Activated CD8-positive, alpha-beta memory T cell treated with anti-CD3 and anti-CD28 coated beads, Interleukin-2, amount 50 U/mL, for 1 hour (primary cell): Measurements from ENCODE around the gene KLHL36.
"Not testable (repeated sequence)": the region's sequence is repeated elsewhere in the genome, so short reads cannot be mapped to it uniquely, and the experiment has no call there.

ENCODE experiments used
- DNase-seq: peaks from one replicate; pipeline ENCODE4 v3.0.0-alpha.2; 2020; ENCODE audit errors: extremely low read depth

KLHL36 gene

DNA sequence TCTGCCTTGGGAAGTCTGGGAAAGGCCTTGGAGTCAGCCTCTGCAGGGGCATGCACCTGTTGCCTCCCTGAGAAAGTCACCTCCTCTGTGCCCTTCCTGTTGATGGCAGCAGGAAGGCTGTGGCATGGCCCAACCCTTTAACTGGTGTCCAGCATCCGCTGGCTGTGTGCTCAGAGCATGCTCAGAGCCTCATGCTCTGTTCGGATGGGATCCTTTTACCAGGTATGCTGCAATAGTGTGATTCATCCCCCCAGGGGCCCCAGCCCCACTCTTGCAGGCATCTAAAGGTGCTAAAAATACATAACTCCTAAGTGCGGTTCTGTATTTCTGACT is 24.9 kb downstream of the KLHL36 start:
- no peak for DNase-seq

DNA sequence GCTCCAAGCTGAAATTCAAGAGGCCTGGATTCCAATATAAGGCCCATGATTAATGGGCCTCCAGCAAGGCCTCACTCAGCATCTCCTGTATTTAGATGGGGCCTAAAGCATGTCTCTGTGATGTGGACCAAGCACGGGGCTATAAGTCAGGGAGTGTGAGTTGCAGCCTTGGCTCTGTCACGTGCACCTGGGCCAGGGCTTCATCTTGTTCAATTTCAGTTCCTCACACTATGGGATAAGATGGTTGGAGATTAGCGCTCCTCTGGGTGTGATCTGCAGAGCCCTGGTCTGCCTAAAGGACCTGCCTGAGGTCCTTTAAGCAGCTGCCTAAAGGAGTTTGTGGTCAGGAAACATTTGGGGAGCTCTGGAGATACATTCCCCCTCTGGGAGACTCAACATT is 25.2 kb downstream of the KLHL36 start:
- no peak for DNase-seq

DNA sequence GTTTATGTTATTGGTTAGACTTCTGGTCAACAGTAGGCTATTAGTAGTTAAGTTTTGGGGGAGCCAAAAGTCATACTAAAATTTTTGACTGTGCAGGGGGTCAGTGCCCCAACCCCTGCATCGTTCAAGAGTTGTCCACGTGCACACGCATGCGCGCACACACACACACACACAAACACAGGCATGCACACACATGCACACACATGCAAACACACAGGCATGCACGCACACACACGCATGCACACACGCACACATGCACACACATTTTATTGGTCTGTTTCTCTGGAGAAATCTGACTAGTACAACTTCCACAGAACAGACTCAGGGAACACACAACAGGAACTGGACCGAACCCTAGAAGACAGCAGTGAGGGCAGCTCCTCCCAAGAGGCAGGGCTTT is 27.1 kb downstream of the KLHL36 start:
- no peak for DNase-seq

DNA sequence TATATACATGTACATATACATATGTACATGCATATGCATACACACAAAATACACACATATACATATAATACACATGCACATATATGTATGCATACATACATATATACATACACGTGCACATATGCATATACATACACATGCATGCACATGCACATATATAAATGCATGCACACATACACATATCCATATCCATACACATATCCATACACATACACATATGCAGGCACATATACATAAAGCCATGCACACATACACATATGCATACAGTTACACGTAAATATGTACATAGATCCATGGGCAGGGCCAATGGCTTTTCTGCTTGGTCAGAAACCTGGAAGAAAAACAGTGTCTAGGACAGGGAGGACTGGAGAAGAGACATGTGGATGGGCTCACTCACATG is 27.6 kb downstream of the KLHL36 start:
- DNase-seq, result no peak

- no peak for DNase-seq
Observed at GRCh38 chr16:84677017-84677803, 28.9 kb downstream of the KLHL36 start.

DNA sequence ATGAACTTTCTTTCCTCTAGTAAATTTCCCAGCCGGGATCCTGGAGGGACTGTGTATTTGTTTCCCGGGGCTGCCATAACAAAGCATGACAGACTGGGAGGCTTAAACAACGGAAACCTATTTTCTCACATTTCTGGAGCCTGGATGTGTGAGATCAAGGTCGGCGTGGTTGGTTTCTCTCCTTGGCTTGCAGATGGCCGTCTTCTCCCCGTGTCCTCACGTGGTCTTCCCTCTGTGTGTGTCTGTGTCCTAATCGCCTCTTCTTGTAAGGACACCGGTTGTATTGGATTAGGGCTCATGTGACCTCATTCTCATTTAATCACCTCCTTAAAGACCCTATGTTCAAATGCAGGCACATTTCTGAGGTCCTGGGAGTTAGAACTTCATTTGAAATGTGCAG is 29.5 kb downstream of the KLHL36 start:
- DNase-seq, result no peak

GRCh38 chr16:84678541-84678940 is 30.2 kb downstream of the KLHL36 start:
- no peak for DNase-seq

DNA sequence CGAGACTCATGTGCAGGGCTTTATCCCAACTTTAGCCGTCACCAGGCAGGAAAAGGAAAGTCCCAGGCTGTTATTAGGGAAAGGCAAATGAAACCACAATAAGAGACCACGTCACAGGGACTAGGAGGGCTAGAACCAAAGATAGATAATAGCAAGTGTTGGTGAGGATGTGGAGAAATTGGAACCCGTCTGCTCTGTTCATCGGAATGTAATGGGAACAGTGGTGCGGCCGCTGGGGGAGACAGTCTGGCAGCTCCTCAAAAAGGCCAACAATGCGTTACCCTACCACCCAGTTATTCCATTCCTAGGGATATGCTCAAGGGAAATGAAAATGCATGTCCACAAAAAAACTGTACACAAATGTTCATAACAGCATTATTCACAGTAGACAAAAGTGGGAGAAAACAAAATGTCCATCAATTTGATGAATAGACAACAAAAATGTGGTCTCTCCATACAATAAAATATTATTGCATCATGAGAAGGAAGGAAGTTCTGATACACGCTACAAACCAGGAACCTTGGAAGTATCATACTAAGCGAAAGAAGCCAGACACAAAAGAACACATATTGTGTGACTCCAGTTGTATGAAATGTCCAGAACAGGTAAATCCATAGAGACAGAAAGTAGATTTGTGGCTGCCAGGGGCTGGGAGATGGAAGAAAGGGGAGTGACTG is 32.0 kb downstream of the KLHL36 start:
- no peak for DNase-seq

DNA sequence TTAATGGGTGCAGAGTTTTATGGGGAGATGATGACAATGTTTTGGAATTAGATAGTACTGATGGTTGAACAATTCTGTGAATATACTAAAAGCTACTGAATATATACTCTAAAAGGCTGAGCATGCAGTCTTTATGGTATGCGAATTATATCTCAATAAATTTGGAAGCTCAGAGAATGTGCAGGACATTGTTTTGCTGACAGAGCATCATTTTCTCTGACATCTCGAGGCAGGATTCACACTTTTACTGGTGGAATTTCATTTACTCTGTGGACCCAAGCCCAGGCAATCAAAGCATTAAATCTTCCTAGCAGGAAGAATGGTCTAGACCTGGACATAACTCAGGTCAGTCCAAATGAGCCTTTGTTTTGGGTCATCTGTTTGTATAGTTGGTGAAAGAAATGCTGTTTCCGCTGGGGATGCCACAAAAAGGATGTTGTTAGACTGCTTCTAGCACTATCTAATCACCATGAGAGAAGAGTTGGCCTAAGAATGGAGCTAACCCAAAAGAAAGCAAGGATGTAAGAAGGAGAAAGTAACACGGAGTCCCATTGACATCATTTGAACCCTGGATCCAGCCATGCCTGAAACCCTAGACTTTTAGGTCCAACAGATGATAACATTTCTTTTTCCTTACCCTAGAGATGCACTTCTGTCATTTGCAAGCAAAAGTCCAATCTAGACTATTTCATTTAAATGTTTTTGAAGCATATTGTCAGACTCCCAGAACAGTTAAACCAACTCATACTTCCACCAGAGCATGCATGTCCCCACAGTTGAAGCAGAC is 32.7 kb downstream of the KLHL36 start:
- DNase-seq, result no peak

DNA sequence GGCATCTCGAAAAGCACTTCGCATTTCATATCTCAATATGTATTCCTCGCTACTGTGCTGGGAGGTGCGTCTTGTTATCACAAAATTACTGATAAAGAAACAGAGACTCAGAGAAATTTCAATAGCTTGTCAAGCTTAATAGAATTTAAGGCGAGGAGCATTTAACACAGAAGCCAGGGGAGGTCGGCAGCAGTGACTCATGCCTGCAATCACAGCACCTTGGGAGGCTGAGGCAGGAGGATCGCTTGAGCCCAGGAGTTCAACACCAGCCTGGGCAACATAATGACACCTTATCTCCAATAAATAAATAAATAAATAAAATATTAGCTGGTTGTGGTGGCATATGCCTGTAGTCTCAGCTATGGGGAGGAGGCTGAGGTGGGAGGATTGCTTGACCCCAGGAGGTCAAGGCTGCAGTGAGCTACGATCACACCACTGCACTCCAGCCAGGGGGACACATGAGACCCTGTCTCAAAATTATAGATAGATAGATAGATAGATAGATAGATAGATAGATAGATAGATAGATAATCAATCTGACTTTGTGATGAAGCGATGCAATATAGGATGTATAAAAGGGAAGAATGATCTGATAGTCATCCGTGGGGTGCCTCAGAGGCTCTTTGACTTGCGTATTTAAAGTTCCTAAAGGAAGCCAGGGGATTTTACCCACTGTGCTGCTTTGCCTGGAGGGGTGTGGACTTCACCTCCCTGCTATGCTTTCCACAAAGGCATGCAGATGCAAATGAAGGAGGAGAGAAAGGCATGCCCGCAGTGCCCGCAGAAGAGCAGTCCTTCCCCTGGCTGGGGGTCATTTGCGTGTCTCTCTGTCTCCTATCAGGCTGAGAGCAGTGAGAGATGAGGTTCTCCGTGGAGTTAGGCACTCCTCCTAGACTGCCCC is 35.6 kb downstream of the KLHL36 start:
- no peak for DNase-seq

- no peak for DNase-seq
Observed at GRCh38 chr16:84684592-84684965, 36.3 kb downstream of the KLHL36 start.

DNA sequence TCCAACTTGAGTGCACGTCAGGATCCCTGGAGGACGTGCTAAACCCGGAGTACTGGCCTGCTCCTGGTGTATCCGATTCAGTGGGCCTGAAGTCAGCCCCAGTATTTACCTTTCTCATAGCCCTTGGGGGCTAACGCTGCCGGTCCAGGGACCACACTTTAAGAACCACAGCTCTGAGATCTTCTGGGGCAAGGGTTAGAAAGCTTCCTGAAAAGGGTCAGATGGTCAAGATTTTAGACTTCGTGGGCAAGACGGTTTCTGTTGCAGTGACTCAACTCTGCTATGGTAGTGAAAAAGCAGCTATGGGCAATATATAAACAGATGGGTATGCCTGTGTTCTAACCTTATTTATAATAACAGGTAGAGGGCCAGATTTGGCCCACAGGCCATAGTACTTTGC is 36.9 kb downstream of the KLHL36 start:
- DNase-seq, result no peak

GRCh38 chr16:84686707-84687298 is 38.5 kb downstream of the KLHL36 start:
- DNase-seq, result no peak

DNA sequence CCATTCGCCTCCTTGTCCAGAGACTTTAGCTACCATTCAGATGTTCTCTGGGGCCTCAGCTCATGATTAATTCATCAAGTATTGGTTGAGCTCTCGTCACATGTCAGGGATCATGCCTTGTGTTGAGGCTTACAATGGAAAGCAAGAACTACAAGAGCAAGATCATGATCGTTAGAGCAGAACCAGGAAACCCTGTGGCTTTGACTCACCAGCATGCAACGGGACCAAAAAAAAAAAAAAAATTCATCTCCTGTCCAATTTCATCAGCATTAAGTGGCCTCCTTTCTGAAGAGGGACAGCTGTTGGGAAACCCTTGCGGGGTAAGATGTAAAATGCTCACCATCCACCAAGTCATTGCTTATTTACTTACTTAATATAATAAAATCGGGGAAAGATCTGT is 39.4 kb downstream of the KLHL36 start:
- DNase-seq, result no peak

GRCh38 chr16:84688163-84688562 is 39.9 kb downstream of the KLHL36 start:
- DNase-seq, result not testable (repeated sequence)

- no peak for DNase-seq
Observed at GRCh38 chr16:84689111-84689510, 40.8 kb downstream of the KLHL36 start.

DNA sequence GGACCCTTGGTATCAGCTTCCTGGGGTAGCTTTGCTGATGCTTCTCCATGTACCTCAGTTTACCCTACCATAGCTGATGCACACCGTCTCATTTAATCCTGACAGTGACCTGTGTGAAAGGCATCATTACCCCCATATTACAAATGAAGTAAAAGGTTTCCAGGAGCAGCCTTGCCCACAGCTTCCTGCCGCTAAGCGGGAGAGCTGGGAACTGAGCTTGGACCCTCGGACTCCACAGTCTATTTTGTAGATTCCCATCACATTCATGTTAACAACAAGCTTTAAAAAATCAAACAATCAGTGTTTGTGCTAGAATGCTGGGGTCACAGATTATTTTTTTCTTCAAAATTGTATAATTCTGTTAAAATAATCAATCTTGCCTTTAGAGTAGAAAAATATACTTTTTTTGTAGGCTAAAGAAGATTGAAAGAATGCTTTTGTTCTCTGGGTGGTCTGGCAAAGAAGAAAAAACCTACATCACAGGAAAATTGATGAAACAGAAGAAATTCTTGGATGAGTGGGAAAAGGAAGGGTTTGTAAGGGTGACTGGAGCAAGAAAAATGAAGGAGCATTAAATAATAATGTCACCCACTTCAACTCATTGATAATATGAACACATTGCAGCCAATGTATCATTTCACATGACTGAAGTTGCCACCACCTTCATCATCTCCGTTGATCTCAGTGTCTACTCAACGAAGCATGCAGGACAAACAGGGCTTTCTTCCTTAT is 41.9 kb downstream of the KLHL36 start:
- DNase-seq, result no peak

DNA sequence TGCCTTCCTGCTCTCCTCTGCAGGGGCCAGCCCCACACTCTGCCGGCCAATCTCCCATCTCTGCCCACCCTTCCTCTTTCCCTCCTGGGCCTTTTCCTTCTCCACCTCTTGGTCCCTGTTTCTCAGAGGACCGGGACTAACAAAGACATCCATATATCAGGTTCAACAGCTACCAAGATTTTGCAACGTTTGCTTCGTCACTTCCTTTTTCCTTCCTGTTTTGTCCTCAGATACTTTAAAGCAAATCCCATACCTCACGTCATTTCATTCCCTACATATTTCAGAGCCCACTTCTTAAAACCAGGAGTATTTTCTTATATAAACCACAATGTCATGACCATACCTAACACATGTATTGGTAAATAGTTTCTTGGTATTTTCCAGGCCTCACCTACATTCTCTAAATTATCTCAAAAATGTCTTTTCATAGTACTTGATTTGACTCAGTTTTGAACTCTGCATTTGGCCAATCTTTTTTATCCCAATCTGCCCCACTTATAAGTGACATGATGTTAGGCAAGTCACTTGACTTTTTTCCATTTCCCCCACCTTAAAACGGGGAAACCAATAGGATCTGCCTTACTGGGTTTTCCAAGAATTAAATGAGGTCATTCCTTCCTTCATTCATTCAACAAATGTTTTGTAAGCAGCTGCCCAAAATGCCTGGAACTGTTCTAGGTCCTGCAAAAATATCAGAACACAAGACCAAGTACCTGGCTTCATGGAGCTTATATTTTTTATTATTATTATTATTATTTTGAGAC is 44.3 kb downstream of the KLHL36 start:
- no peak for DNase-seq

- DNase-seq, result not testable (repeated sequence)
Observed at GRCh38 chr16:84693869-84694268, 45.6 kb downstream of the KLHL36 start.

GRCh38 chr16:84694980-84695379 is 46.7 kb downstream of the KLHL36 start:
- no peak for DNase-seq
